Transverse colon (tissue), 3 donors: ENCODE data around the gene ALDH3A2.

Experiments
- CTCF ChIP-seq, 5 experiments: fragments of 200-600 bp in 3 of 5; fragments of 450-650 bp in 2 of 5; sonication (generic) in 3 of 5; IDR thresholded peaks; 1 replicate in 2 of 5; 2 replicates in 3 of 5; pipeline ENCODE4 v1.5.1; 2016 to 2017; ENCODE audit warnings: antibody characterized with exemption in 5 of 5, inconsistent platforms in 3 of 5, mild to moderate bottlenecking in 2 of 5, moderate library complexity in 1 of 5
- POLR2A ChIP-seq: fragments of 450-650 bp; IDR thresholded peaks from one replicate; pipeline ENCODE4 v1.6.1; 2016; ENCODE audit warnings: antibody characterized with exemption, mild to moderate bottlenecking, moderate library complexity

- TF ChIP-seq CTCF (IDR thresholded peaks at IDR 0.05) (no peak), POLR2A (no peak)
Observed at GRCh38 chr17:19664821-19665181, 16.2 kb downstream of the ALDH3A2 start.
